ENCODE results near the gene IL12RB2.

- TF ChIP-seq SPI1 (IDR thresholded peaks at IDR 0.05; ENCODE audit: low read depth, low read length) (no peak), PAX5 (IDR thresholded peaks at IDR 0.05; ENCODE audit: insufficient read depth, low read length, severe bottlenecking) (no peak), POLR2A (IDR thresholded peaks at IDR 0.05; ENCODE audit: low read depth, low read length) (no peak)
These were observed 10.1 kb downstream of the IL12RB2 start for GRCh38 chr1:67317803-67318202.

All from GM12891 (cell line).